Mesenteric fat pad (tissue), 1 donor: ENCODE measurements around the gene MAP9. TPM values are rescaled to one million over a fixed set of nuclear protein-coding genes. Genes with fewer than 3 reads are reported as not detected.
"Not testable (repeated sequence)": the region's sequence is repeated elsewhere in the genome, so short reads cannot be mapped to it uniquely, and the experiment has no call there.

Experiments used
- DNase-seq: peaks from one replicate; pipeline ENCODE4 v3.0.0-alpha.2; 2020; ENCODE audit warnings: low spot score
- long read RNA-seq: library from polyadenylated mRNA; unstranded; transcript quantifications from one replicate; pipeline ENCODE4 v2.0.0, GENCODE V29; 2020
- total RNA-seq: library from RNA; stranded (reverse); fragmentation: NEBNext Ultra II Directional; extraction: Animal tissue kit (Norgen Biotek cat#: 25700); gene quantifications from one replicate; pipeline ENCODE4 v1.2.1, GENCODE V29; 2021
- donor health status: DM: yes; HTN: yes; CAD: no.

MAP9 gene
- total RNA-seq = 4.9 TPM
- long read RNA-seq, transcript MAP9-204 (11 exons, 1,644 nt) = major isoform, 6 of 15 reads
- long read RNA-seq, partial matches to known transcripts = 2 of 15 reads
- long read RNA-seq, other reads (novel, unspliced or antisense) = 7 of 15 reads

DNA sequence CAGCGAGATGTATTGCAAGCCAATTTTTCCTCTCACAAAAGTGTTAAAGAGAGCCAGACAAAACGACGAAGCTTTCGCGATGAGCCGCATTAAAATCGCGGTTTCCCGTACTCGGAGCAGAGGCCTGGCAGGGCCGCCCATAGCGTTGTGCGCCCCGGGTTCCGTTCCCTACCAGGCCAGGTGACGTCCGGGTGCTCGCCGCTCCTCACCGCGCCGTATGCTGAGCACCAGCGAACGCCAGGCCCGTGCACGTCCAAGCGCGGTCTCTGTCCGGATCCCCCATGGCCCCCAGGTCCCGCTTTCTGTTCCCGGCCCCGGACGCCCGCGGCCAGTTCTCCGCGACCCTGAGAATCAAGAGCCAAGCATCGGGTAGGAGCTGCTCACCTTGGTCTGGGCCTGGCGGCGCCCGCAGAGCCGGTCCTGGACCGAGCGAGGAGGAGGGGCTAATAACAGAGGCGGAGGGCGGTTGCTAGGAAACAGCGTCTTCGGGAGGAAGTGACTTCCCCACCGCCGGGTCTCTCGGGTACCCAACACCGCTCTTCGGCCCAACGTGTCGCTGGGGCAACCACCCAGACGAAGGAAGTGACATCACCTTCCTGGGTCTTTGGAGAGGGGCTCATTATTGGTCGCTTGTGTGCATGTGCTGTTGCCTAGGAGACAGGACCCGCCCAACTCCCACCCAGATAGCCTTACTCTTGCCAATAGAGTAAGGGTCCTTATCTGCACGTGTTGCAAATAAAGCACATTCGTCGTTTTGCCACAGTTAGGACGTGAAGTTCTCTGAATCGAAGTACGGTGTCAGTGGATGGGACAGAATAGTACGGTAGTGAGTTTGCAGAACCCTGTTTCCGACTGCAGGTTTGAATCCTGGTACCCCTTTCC lies at the start of gene MAP9:
Gene MAP9, minus strand, starts transcription at position 579 of the 882 bp plus-strand sequence. CDS start 1,115 bp downstream, outside the sequence.
- DNase-seq = no peak

DNA sequence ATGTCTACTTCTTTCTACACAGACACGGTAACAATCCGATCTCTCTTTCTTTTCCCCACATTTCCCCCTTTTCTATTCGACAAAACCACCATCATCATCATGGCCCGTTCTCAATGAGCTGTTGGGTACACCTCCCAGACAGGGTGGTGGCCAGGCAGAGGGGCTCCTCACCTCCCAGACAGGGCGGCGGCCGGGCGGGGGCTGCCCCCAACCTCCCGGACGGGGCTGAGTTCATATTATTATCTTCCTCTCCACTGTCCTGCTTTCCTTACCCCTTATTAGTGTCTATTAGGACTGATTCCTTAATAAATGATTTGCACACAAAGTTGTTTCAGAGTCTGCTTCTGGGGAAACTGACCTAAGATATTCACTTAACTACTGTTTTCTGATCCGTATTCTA lies 48.0 kb upstream of the MAP9 start:
- DNase-seq = not testable (repeated sequence)

DNA sequence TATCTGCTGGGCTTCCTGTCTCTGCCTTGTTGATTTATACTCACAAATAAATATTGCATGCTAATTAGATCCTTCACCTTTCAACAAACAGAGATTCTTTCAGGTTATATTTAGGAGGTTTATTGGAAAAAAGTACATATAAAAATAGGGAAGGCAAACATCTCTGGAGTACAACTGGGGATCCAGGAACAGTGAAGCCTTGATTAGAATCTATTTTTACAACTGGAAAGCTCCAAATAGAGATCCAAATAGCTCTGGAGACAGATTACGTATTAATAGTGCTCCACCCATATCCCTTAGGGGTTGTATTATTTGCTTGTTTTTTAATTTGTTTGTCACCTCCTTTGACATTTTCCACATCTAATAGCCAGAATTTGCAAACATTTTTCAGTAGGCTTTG lies 46.9 kb upstream of the MAP9 start:
- DNase-seq = no peak

- no peak for DNase-seq
Measured at GRCh38 chr4:155419266-155419665, 42.5 kb upstream of the MAP9 start.

DNA sequence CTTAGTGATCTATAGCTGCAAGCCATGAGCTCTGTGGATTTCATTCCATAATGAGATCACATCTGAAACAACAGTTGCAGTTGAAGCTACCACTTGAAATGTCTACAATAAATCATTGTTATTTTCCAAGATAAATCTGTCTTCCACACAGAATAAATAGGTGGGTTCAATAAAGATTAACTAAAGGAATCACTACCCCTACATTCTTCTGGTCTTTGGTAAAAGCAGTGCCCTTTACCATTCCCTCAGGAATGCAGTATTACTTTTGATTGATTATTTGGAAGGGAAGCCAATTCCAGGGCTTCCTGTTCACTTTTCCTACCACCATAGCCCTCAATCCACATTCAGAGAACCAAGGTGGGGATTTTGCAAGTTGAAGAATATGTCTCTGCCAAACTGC lies 38.9 kb upstream of the MAP9 start:
- no peak for DNase-seq

DNA sequence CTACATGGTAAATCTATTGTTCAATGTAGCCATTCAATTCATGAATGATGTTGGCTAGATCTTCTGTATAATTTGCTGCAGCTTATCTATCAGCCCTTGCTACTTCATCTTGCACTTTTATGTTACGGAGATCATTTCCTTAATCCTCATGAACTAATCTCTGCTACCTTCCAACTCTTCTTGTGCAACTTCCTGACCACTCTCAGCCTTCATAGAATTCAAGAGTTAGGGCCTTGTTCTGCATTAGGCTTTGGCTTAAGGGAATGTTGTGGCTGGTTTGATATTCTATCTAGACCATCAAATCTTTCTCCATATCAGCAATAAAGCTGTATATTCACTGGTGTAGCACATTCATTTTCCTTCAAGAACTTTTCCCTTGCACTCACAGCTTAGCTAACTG lies 36.7 kb upstream of the MAP9 start:
- DNase-seq = no peak

GRCh38 chr4:155411546-155411945 lies 34.8 kb upstream of the MAP9 start:
- DNase-seq = no peak

DNA sequence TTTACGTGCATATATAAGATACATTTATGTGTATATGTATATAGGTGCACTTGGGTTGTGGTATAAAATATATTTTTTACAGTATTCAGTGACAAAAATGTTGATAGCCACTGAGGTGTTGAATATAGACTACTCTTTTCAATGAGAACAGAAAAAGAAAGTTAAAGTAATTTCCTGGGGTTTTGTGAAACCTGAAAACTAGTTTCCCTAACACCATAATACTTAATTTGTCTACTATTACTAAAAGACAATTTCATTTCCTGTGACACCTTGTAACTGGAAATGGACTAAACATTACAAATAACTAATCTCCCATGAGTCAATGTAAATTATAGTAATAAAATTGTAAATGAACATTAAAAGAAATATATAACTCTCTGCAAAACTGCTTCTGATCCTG lies 32.0 kb upstream of the MAP9 start:
- no peak for DNase-seq

- no peak for DNase-seq
Measured at GRCh38 chr4:155407480-155407879, 30.7 kb upstream of the MAP9 start.

DNA sequence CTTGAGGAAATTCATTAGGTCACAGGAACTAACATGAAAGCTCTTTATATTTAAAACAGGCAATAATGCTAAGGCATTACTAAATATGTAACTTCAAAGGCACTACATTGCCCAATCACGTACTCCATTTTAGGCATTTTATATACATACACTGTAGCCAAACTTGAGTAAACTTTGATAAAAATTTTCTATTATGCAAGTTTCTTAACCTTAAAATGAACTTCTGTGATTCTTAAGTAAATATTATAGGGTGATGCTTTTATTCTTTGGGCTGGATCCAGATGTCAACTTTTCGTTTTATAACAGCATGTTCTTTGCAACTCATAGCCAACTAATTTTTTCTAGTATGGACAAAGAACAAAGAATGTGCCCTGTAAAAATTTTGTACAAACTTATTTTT lies 28.3 kb upstream of the MAP9 start:
- no peak for DNase-seq

- no peak for DNase-seq
Measured at GRCh38 chr4:155403886-155404285, 27.1 kb upstream of the MAP9 start.

GRCh38 chr4:155402941-155403340 lies 26.2 kb upstream of the MAP9 start:
- no peak for DNase-seq

- DNase-seq = no peak
Measured at GRCh38 chr4:155400893-155401292, 24.1 kb upstream of the MAP9 start.

DNA sequence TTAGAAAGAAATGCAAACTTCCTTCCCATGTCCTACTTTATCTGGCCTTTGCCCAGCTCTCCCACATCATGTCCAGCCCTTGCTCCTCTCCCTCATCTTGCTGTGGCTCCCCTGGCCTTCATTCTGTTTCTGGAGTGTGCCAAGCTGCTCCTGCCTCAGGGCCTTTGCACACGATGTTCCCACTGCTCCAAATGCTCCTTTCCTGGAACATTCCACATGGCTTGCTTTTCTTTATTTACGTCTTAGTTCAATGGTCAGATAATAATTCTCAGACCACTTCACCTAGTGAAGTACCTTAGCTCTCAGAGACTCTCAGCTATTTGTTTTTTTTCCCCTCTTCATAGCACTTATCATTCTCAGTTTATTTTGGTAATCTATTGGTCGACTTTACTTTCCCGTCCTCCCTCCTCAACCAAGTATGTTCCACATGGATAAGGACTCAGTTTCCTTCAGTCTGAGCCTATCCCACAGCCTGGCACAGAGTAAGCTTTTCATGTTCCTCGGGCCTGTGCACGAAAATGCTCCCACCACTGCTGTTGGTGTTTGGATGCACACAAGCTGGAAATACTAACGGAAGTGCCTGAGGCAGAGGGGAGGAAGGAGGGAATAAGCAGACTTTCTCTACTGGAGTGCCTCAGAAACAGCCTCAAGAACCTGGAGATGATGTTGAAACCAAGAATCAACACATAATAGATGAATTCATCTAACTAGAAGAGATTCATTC lies 23.4 kb upstream of the MAP9 start:
- no peak for DNase-seq

DNA sequence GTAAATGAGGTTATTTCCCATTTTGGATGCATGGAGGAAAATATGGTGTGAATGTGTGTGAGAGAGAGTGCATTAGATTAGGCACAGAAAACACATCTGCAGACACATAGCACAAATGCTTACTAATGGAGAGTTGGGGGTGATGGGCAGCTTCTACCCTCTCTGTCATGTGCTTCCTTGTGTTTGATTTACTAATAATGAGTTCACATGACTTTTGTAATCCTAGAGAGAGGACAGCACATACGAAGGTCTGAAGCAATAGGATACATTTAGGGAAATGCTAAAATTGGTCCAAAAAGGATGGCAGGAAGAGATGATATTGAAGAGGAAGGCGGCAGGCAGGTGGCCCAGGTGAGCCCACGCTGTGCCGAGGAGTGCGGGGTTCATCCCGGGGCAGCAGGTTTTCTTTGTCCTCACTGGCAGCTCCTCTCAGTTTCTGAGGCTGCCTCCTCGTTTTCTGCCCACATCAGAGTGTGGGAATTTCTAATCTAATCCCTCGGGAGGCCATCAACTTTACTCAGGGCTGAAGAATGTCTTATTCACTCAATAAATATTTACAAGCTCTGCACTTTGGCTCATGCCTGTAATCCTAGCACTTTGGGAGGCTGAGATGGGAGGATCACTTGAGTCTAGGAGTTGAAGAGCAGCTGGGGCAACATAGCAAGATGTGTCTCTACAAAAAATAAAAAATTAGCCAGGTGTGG lies 15.9 kb upstream of the MAP9 start:
- no peak for DNase-seq

DNA sequence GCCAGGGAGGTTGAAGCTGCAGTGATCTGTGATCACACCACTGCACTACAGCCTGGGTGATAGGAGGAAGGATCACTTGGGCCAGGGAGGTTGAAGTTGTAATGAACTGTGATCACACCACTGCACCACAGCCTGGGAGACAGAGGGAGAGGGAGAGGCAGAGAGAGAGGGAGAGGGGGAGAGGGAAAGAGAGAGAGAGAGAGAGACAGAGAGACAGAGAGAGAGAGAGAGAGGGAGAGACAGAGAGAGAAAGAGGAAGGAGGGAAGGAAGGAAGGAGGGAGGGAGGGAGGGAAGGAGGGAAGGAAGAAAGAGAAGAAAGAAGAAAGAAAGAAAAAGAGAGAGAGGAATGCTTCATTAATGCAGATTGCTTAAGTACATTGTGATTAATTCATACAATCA lies 15.2 kb upstream of the MAP9 start:
- DNase-seq = no peak

DNA sequence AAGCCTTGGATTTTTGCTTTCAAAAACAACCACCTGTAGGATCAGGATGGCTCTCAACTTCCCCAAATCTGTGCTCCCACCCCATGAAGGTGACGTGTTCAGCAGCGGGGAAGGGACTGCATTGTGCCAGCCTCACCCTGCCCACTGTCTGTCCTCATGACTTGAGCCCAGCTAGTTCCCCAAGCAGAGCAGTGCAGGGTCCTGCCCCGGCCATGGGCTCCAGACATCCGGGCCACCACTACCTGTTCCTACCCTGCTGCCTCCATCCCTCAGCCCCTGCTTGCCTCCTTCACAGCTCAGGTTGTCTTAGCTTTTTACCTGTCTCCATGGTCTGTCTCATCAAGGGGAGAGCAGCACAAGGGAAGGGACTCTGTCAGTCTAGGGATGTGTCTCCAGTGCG lies 11.4 kb upstream of the MAP9 start:
- no peak for DNase-seq

DNA sequence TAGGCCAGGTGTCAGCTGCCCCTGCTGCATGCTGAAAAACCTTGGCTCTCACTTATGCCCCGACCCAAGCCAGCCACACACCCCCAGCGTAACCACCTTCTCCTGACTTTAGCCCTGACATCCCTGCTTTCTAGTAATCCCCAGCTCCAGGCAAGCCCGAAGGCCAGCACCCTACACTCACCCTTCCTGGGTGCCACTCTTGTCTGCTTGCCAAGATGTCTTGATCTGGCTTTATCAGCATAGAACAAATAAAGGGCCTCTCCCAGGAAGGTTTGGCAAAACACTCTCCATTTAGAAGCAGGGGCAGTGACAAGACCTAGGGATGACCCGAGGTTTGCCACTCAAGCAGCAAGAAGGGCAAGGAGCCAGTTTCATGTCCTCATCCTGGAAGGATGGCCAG lies 6.8 kb upstream of the MAP9 start:
- no peak for DNase-seq

DNA sequence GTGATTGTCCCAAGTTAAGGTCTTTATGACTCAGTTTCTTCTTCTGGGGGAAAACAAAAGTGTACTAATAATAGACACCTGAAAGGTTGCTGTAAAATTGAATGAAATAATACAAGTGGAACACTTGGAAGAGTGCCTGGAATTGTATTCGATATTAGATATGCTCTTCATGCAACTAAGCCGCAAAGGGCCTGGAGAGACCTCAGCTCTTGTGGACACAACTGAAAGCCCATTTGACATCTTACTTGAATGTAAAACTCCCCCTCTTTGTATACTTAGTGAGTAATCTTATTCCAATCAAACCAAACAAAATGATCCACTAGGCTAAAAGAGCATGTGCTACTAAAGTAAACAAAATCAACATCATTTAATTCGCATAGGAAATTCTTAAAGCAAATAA lies 511 bp upstream of the MAP9 start:
- DNase-seq = no peak

DNA sequence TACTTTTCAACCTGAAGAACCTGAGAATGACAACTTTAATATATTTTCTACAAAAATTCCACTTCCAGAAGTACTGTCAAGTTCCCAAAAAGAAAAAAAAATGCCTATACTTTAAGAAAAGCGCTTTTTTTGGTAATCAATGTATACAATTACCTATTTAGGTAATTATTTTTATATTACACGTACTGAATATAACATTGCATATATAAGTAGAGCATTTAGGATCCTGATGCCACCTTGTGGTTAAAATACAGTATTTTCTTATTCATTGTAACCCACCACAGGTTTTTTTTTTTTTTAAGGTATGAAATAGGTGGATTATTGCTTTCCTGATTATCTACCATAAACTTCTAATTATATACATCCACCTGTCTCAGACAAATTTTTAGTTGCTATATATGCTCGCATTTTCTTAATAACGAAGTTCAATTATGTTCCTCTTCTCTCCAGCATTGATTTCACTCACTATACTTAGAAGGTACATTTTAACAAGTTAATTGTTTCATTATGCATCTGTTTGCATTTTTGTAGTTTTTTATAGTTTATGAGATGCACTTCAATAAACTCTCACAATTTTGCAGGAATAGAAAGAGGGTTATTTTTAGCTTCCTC lies 5.2 kb downstream of the MAP9 start:
- no peak for DNase-seq

DNA sequence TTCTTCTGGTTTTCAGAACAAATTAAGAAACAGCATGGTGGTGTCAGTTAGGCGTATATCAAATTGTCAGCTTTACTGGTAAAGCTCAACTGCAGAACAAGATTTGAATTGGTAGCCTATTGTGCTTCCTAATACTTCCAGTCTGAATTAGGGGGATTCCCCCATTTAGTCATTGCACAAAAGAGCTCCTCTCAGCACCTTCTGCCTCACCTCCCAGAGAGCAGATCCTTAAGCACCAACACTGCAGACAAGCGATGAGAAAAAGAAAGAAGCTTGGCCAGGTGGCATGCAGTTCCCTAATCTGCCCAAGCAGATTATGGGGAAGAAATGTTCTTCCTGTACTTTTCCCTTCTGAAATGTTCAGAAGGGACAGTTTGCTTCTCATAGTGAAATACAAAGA lies 9.2 kb downstream of the MAP9 start:
- no peak for DNase-seq
